Measurements from ENCODE around the gene RTN4R.

RTN4R gene

DNA sequence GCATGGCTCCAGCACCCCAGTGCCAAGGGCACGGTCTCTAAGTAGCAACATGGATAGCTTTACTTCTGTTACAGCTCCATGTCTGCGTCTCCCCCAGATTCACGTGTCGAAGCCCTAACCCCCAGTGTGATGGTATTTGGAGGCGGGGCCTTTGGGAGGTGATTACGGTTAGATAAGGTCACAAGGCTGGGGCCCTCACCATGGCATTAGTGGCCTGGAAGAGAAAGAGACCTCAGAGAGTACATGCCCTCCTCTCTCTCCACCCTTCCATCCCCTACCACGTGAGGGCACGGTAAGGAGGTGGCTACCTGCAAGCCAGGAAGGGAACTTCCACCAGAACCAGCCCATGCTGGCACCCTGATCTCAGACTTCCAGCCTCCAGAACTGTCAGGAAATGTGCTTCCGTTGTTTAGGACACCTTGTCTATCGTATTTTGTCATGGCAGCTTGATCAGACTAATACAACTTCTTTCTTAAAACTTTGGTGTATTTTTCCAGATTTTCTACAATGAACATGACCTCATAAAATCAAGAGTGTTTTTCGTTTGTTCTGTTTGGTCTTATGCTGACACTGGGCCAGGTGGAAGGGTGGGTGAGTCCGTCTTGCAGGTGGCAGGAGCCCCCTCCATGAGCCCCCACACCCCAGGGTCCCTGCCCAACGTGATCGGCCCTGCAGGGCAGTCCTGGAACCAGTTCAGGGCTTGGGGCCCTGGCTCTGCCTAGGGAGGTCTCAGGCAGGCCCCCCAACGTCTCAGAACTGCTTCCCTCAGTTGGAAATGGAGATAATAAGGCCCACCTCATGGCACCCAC is 10.7 kb downstream of the RTN4R start:
- Histone ChIP-seq H3K9me3 (no peaks in the 10 kb centered on the region), H3K27me3 (no peaks in the 10 kb centered on the region), H3K36me3 (no peaks in the 10 kb centered on the region), H3K4me3 (ENCODE audit: low read depth in 1 of 2, low read length in 1 of 2) (no peak overlapping the region), H3K4me1 (ENCODE audit: control insufficient read depth in 1 of 2, insufficient read depth in 1 of 2, low read depth in 1 of 2, low read length in 1 of 2) (peaks cover 24 to 27% of the 10 kb centered on the region in 2 experiments), H3K27ac (no peak overlapping the region)
- TF ChIP-seq, protein P1, sequence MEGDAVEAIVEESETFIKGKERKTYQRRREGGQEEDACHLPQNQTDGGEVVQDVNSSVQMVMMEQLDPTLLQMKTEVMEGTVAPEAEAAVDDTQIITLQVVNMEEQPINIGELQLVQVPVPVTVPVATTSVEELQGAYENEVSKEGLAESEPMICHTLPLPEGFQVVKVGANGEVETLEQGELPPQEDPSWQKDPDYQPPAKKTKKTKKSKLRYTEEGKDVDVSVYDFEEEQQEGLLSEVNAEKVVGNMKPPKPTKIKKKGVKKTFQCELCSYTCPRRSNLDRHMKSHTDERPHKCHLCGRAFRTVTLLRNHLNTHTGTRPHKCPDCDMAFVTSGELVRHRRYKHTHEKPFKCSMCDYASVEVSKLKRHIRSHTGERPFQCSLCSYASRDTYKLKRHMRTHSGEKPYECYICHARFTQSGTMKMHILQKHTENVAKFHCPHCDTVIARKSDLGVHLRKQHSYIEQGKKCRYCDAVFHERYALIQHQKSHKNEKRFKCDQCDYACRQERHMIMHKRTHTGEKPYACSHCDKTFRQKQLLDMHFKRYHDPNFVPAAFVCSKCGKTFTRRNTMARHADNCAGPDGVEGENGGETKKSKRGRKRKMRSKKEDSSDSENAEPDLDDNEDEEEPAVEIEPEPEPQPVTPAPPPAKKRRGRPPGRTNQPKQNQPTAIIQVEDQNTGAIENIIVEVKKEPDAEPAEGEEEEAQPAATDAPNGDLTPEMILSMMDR (IDR thresholded peaks at IDR 0.05): no peak

GRCh38 chr22:20256551-20257211 is 11.4 kb downstream of the RTN4R start:
- TF ChIP-seq, protein P1 (IDR thresholded peaks at IDR 0.05): no peak
- H3K4me1 ChIP-seq (ENCODE audit: control insufficient read depth in 1 of 2, insufficient read depth in 1 of 2, low read depth in 1 of 2, low read length in 1 of 2): peaks cover 24 to 27% of the 10 kb centered on the region in 2 experiments
- H3K27me3 ChIP-seq: no peaks in the 10 kb centered on the region
- no peak overlapping the region for H3K4me3 ChIP-seq (ENCODE audit: low read depth in 1 of 2, low read length in 1 of 2)
- H3K36me3 ChIP-seq: no peaks in the 10 kb centered on the region
- H3K9me3 ChIP-seq: no peaks in the 10 kb centered on the region
- no peak overlapping the region for H3K27ac ChIP-seq

DNA sequence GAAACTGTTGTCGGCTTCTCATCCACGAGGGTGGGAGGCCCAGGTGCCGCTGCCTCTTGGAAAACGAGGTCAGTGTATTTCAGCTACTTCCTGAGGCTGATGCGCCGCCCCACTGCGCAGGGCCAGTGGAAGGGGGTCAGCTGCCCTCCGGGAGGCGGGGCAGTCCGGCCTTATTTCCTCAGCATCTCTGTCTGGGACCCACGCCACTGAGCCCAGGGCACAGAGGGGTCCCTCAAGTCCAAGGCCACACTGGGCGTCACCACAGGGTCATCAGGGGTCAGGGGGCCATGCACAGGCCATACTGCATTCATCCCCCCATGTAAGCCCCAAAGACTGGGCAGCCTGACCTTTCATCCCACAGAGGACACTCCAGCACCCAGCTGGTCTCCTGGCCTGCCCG is 12.1 kb downstream of the RTN4R start:
- TF ChIP-seq, protein P1 (IDR thresholded peaks at IDR 0.05): no peak
- Histone ChIP-seq H3K9me3 (no peaks in the 10 kb centered on the region), H3K4me1 (ENCODE audit: control insufficient read depth in 1 of 2, insufficient read depth in 1 of 2, low read depth in 1 of 2, low read length in 1 of 2) (peaks cover 24 to 27% of the 10 kb centered on the region in 2 experiments), H3K4me3 (ENCODE audit: low read depth in 1 of 2, low read length in 1 of 2) (no peak overlapping the region), H3K27me3 (no peaks in the 10 kb centered on the region), H3K27ac (no peak overlapping the region), H3K36me3 (no peaks in the 10 kb centered on the region)

- peak overlapping the region; percentile 61 for H3K27ac ChIP-seq
- H3K9me3 ChIP-seq: no peaks in the 10 kb centered on the region
- H3K36me3 ChIP-seq: no peaks in the 10 kb centered on the region
- H3K4me1 ChIP-seq (ENCODE audit: control insufficient read depth in 1 of 2, insufficient read depth in 1 of 2, low read depth in 1 of 2, low read length in 1 of 2): peaks cover 24 to 27% of the 10 kb centered on the region in 2 experiments
- no peak overlapping the region for H3K4me3 ChIP-seq (ENCODE audit: low read depth in 1 of 2, low read length in 1 of 2)
- H3K27me3 ChIP-seq: no peaks in the 10 kb centered on the region
- TF ChIP-seq, protein P1 (IDR thresholded peaks at IDR 0.05): no peak
Measured at GRCh38 chr22:20254975-20255946, 12.9 kb downstream of the RTN4R start.

- peaks cover 24 to 27% of the 10 kb centered on the region in 2 experiments for H3K4me1 ChIP-seq (ENCODE audit: control insufficient read depth in 1 of 2, insufficient read depth in 1 of 2, low read depth in 1 of 2, low read length in 1 of 2)
- H3K27me3 ChIP-seq: no peaks in the 10 kb centered on the region
- TF ChIP-seq, protein P1 (IDR thresholded peaks at IDR 0.05): no peak
- no peaks in the 10 kb centered on the region for H3K9me3 ChIP-seq
- H3K36me3 ChIP-seq: no peaks in the 10 kb centered on the region
- no peak overlapping the region for H3K27ac ChIP-seq
- no peak overlapping the region for H3K4me3 ChIP-seq (ENCODE audit: low read depth in 1 of 2, low read length in 1 of 2)
Measured at GRCh38 chr22:20253161-20253560, 15.0 kb downstream of the RTN4R start.

Measured in neutrophil (primary cell).